ENCODE measurements around the gene SPRED3. TPM values are rescaled to one million over a fixed set of nuclear protein-coding genes. Genes with fewer than 3 reads are reported as not detected.

The SPRED3 gene
- total and polyA plus RNA-seq, 9 of the 15 experiments (the other 6 are each of a cell fraction or from before 2014, with no cell fraction given) = 0.05 to 1.3 (median 0.36) TPM

DNA sequence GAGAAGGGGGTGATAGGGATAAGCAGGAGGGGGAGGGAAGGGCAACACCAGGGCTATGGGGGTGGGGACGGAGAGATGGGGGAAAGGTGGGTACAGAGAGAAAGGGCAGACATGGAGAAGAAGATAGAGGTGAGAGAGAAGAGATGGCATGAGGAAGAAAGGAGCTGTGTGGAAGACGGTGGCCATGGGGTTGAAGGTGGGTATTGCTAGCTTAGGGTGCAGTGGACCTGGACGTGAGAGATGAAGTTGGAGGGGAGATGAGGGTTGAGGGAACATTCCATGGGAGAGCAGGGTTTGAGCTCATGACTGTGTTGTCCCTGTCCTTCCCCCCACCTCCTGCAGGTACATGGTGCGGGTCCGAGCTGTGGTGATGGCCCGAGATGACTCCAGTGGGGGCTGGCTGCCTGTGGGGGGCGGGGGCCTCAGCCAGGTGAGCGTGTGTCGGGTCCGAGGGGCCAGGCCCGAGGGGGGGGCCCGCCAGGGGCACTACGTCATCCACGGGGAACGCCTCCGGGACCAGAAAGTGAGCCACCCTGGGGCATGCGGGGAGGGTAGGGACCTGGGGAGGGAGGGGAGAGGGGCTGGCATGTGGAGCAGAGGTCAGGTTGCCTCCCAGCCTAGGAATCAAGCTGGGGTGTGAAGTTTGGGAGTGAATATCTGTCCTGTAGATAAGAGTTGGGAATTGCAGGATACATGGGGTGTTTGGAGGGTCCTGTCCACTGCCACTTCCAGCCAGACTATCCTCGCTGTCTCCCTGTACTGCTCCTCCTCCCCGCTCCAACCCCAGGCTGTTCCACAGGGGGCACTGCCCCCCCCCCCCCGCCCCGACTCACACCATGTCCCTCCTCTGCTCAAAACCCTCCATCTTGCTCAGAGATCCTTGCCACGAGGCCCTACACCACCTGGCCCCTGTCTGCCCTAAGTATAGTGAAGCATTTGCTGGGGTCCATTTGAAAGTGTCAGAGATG is 1.7 kb downstream of the SPRED3 start:
- DNase-seq (ENCODE audit: extremely low read depth in 1 of 4, low spot score in 3 of 4) (peak in 1 of 4 experiments; percentile 38), ATAC-seq (no peak), FAIRE-seq (no peak)
- Histone ChIP-seq H2AFZ (ENCODE audit: low read depth, low read length) (no peak overlapping the region), H4K20me1 (replicated peaks; ENCODE audit: control insufficient read depth, insufficient read depth, low read length) (no peaks in the 10 kb centered on the region), H3K9ac (ENCODE audit: insufficient read depth in 1 of 2, low read depth in 2 of 2, low read length in 2 of 2) (peak overlapping the region in 1 of 2 experiments; percentile 61; a peak in 1 of 4 replicates), H3K4me3 (no peak overlapping the region), H3K4me2 (ENCODE audit: insufficient read depth, low read length) (no peak overlapping the region), H3K79me2 (ENCODE audit: control insufficient read depth, insufficient read depth, low read length) (no peaks in the 10 kb centered on the region), H3K9me1 (ENCODE audit: control insufficient read depth, insufficient read depth, low read length) (no peaks in the 10 kb centered on the region), H3K4me1 (replicated peaks in 1 of 2; ENCODE audit: control insufficient read depth in 2 of 2, insufficient read depth in 2 of 2, low read length in 2 of 2) (peaks cover 16 to 71% of the 10 kb centered on the region in 2 experiments; a peak in 4 of 5 replicates), H3K27me3 (ENCODE audit: control insufficient read depth in 2 of 2, insufficient read depth in 2 of 2, low read length in 2 of 2) (no peaks in the 10 kb centered on the region), H3K9me3 (replicated peaks; ENCODE audit: control insufficient read depth, insufficient read depth, low read depth, low read length) (0 out of 2 replicates have a peak, but pooled peaks cover 2% of the 10 kb centered on the region), H3K27ac (ENCODE audit: extremely low read depth, low read depth, low read length) (no peak overlapping the region), H3K36me3 (ENCODE audit: control insufficient read depth, insufficient read depth, low read length) (peaks cover 12% of the 10 kb centered on the region; the same call in 1 of the 3 replicates)
- no TSS peak for BruUV-seq (replicated peaks)
- in situ Hi-C loops (cut with MboI) (no loop called here), intact Hi-C loops (cut with micrococcal nuclease) (loop anchor here (5.0 kb wide), 2 partner anchors 53 to 148 kb away; partner anchors contain the start of gene CATSPERG)
- 44% methylated on average over 5 of the region's 22 CpGs for WGBS (ENCODE audit: insufficient coverage, low coverage, missing lambda C conversion rate)
- POLR2A ChIA-PET = interaction anchor here (0.5 to 1.3 kb wide), 7 partner anchors 9 to 441 kb away, joined by 3 to 5 read pairs (median 3); partner anchors contain the start of genes FAM98C and PSMD8
- CTCF ChIA-PET (ENCODE audit: low intra/inter-chr PET ratio) = no interaction called here
- TF ChIP-seq ZNF347 (CRISPR knock-in tag; IDR thresholded peaks at IDR 0.05; ENCODE audit: low read depth) (no peak), BMI1 (IDR thresholded peaks at IDR 0.05; ENCODE audit: low read length) (no peak), PRPF4 (IDR thresholded peaks at IDR 0.05; ENCODE audit: insufficient read depth, low read depth, low read length, poor library complexity, severe bottlenecking) (no peak), NFE2L1 (tag; IDR thresholded peaks at IDR 0.05; ENCODE audit: borderline replicate concordance, low read depth) (no peak), EHMT2 (IDR thresholded peaks at IDR 0.05) (no peak), SIN3A (IDR thresholded peaks at IDR 0.05; ENCODE audit: borderline replicate concordance in 2 of 2, control insufficient read depth in 1 of 2, low read depth in 2 of 2, low read length in 2 of 2) (no peak)
- TF ChIP-seq, protein P1, sequence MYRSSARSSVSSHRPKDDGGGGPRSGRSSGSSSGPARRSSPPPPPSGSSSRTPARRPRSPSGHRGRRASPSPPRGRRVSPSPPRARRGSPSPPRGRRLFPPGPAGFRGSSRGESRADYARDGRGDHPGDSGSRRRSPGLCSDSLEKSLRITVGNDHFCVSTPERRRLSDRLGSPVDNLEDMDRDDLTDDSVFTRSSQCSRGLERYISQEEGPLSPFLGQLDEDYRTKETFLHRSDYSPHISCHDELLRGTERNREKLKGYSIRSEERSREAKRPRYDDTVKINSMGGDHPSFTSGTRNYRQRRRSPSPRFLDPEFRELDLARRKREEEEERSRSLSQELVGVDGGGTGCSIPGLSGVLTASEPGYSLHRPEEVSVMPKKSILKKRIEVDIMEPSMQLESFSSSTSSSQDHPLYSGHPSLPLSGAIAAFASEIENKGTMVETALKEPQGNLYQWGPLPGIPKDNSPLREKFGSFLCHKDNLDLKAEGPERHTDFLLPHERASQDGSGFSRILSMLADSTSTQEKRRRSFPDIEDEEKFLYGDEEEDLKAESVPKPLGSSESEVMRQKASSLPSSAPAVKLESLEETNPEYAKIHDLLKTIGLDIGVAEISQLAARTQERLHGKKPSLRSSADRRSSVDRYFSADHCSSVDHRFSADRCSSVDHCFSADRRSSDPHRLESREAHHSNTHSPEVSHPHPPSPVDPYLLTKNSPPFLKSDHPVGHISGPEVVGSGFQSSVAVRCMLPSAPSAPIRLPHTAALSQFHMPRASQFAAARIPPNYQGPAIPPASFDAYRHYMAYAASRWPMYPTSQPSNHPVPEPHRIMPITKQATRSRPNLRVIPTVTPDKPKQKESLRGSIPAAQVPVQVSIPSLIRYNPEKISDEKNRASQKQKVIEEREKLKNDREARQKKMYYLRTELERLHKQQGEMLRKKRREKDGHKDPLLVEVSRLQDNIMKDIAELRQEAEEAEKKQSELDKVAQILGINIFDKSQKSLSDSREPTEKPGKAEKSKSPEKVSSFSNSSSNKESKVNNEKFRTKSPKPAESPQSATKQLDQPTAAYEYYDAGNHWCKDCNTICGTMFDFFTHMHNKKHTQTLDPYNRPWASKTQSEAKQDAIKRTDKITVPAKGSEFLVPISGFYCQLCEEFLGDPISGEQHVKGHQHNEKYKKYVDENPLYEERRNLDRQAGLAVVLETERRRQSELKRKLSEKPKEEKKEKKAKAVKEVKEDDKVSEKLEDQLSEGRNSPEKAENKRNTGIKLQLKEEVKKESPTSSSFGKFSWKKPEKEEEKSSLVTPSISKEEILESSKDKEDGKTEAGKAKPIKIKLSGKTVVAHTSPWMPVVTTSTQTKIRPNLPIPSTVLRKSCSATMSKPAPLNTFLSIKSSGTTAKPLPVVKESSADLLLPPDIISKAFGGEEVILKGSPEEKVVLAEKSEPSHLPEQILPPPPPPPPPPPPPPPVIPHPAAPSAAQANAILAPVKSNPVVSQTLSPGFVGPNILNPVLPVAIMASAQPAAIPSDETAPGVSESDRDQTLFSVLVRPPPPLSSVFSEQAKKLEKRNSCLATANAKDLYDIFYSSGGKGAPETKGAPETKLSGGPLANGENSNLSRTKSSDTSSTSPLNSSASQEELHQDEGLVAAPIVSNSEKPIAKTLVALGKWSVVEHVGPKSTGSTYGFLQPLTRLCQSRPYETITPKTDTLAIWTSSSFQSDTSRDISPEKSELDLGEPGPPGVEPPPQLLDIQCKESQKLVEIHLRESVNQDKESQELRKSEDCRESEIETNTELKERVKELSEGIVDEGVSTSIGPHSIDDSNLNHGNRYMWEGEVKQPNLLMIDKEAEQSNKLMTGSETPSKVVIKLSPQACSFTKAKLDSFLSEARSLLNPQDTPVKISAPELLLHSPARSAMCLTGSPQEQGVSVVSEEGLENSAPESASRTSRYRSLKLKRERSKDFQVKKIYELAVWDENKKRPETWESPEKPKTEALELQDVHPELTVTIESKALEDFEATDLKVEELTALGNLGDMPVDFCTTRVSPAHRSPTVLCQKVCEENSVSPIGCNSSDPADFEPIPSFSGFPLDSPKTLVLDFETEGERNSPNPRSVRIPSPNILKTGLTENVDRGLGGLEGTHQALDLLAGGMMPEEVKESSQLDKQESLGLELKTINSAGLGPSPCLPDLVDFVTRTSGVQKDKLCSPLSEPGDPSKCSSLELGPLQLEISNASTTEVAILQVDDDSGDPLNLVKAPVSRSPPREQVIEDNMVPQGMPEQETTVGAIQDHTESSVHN (IDR thresholded peaks at IDR 0.05; ENCODE audit: borderline replicate concordance in 1 of 2, low read depth in 1 of 2) = no peak
- TF ChIP-seq, protein P2, sequence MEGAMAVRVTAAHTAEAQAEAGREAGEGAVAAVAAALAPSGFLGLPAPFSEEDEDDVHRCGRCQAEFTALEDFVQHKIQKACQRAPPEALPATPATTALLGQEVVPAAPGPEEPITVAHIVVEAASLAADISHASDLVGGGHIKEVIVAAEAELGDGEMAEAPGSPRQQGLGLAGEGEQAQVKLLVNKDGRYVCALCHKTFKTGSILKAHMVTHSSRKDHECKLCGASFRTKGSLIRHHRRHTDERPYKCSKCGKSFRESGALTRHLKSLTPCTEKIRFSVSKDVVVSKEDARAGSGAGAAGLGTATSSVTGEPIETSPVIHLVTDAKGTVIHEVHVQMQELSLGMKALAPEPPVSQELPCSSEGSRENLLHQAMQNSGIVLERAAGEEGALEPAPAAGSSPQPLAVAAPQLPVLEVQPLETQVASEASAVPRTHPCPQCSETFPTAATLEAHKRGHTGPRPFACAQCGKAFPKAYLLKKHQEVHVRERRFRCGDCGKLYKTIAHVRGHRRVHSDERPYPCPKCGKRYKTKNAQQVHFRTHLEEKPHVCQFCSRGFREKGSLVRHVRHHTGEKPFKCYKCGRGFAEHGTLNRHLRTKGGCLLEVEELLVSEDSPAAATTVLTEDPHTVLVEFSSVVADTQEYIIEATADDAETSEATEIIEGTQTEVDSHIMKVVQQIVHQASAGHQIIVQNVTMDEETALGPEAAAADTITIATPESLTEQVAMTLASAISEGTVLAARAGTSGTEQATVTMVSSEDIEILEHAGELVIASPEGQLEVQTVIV (CRISPR knock-in tag; IDR thresholded peaks at IDR 0.05; ENCODE audit: borderline replicate concordance) = no peak
